Ramos (cell line): ENCODE data around the gene RBL1.
"Not testable (repeated sequence)": the region's sequence is repeated elsewhere in the genome, so short reads cannot be mapped to it uniquely, and the experiment has no call there.

Experiments used
- in situ Hi-C: fragments of 300-500 bp; cut with MboI; formaldehyde crosslinking; loops from one replicate; pipeline ENCODE4 v1.14.3; 2022; ENCODE audit warnings: low sequenced_read_pairs; ENCODE audit not compliant: unreplicated experiment

RBL1 gene

GRCh38 chr20:37081717-37082289 lies 14.0 kb downstream of the RBL1 start:
- in situ Hi-C loops, result no loop called here

- in situ Hi-C loops, result no loop called here
These were observed 18.8 kb downstream of the RBL1 start for GRCh38 chr20:37077009-37077408.

- in situ Hi-C loops, result no loop called here
These were observed 19.7 kb downstream of the RBL1 start for GRCh38 chr20:37075932-37076685.

- in situ Hi-C loops, result no loop called here
These were observed 23.3 kb downstream of the RBL1 start for GRCh38 chr20:37072293-37073196.

- in situ Hi-C loops, result no loop called here
These were observed 24.3 kb downstream of the RBL1 start for GRCh38 chr20:37071481-37071911.

- in situ Hi-C loops, result not testable (repeated sequence)
These were observed 26.2 kb downstream of the RBL1 start for GRCh38 chr20:37069563-37069962.

- in situ Hi-C loops, result no loop called here
These were observed 29.6 kb downstream of the RBL1 start for GRCh38 chr20:37066168-37066567.

GRCh38 chr20:37055276-37055675 lies 40.5 kb downstream of the RBL1 start:
- in situ Hi-C loops, result no loop called here

GRCh38 chr20:37053230-37053950 lies 42.4 kb downstream of the RBL1 start:
- in situ Hi-C loops, result no loop called here

GRCh38 chr20:37042986-37043972 lies 52.5 kb downstream of the RBL1 start:
- in situ Hi-C loops, result no loop called here

- in situ Hi-C loops, result not testable (repeated sequence)
These were observed 56.4 kb downstream of the RBL1 start for GRCh38 chr20:37039366-37039765.

- in situ Hi-C loops, result no loop called here
These were observed 63.7 kb downstream of the RBL1 start for GRCh38 chr20:37032077-37032476.

GRCh38 chr20:37020636-37021035 lies 75.2 kb downstream of the RBL1 start:
- in situ Hi-C loops, result no loop called here

GRCh38 chr20:37012631-37013030 lies 83.2 kb downstream of the RBL1 start:
- in situ Hi-C loops, result not testable (repeated sequence)

- in situ Hi-C loops, result not testable (repeated sequence)
These were observed 83.9 kb downstream of the RBL1 start for GRCh38 chr20:37011858-37012257.

- in situ Hi-C loops, result no loop called here
These were observed 84.7 kb downstream of the RBL1 start for GRCh38 chr20:37011147-37011546.

- in situ Hi-C loops, result no loop called here
These were observed 87.7 kb downstream of the RBL1 start for GRCh38 chr20:37007898-37008649.
